H1 (cell line): ENCODE results near the gene ERCC6L. TPM values are rescaled to one million over a fixed set of nuclear protein-coding genes. Genes with fewer than 3 reads are reported as not detected.

Experiments used
- FOSL1 ChIP-seq: IDR thresholded peaks from 2 replicates; pipeline ENCODE4 v1.6.1; 2011; ENCODE audit warnings: mild to moderate bottlenecking, low read depth, low read length, moderate library complexity; ENCODE audit not compliant: insufficient read depth
- GABPA ChIP-seq: IDR thresholded peaks from 2 replicates; pipeline ENCODE4 v1.6.1; 2011; ENCODE audit warnings: mild to moderate bottlenecking, low read length, moderate library complexity, borderline replicate concordance; ENCODE audit not compliant: insufficient read depth
- polyA plus RNA-seq, 7 experiments: library from polyadenylated mRNA; depleted of rRNA in 3 of 7; stranded (reverse) in 5 of 7; unstranded in 2 of 7; fragments of >200 nt in 5 of 7; fragments of 200-250 nt in 2 of 7; gene quantifications; 1 replicate in 5 of 7; 2 replicates in 1 of 7; 4 replicates in 1 of 7; pipeline versions ENCODE4 v1.2.1 to v1.2.3, GENCODE V29; 2011 to 2013; ENCODE audit warnings: missing spikeins in 2 of 7, mixed read lengths in 2 of 7
- total RNA-seq: library from RNA; stranded (reverse); fragmentation: NEBNext Ultra II Directional; extraction: Animal tissue kit (Norgen Biotek cat#: 25700); gene quantifications from 2 replicates; pipeline ENCODE4 v1.2.1, GENCODE V29; 2021
- TF ChIP-seq, protein P1 (sequence below): IDR thresholded peaks from 2 replicates; pipeline ENCODE4 v1.6.1; 2012; ENCODE audit warnings: low read length, inconsistent platforms

Gene ERCC6L
- total and polyA plus RNA-seq, 2 of the 8 experiments (the other 6 are each of a cell fraction or from before 2014, with no cell fraction given) = 4.0 to 23.9 TPM

DNA sequence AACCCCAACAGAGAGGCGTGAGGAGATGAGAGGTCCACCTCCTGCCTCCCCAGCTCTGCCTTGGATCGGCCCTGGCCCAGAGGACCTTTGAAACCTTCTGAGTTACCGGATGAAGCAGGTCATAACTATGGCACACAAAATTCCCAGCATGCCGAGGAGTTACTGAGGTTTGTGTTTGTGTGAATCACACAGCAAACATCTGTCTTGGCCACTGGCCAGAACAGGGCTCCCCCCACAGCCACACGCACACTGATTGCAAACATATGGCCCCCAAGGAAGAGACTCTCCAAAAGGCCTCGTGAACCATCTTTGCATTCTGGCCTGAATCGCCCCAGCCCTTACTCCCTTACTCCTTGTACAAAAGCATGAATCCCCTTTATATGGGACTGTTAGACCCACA is 19.3 kb upstream of the ERCC6L start (continued):
- TF ChIP-seq, protein P1, sequence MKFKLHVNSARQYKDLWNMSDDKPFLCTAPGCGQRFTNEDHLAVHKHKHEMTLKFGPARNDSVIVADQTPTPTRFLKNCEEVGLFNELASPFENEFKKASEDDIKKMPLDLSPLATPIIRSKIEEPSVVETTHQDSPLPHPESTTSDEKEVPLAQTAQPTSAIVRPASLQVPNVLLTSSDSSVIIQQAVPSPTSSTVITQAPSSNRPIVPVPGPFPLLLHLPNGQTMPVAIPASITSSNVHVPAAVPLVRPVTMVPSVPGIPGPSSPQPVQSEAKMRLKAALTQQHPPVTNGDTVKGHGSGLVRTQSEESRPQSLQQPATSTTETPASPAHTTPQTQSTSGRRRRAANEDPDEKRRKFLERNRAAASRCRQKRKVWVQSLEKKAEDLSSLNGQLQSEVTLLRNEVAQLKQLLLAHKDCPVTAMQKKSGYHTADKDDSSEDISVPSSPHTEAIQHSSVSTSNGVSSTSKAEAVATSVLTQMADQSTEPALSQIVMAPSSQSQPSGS = no peak
- no peak for TF ChIP-seq FOSL1
- no peak for TF ChIP-seq GABPA
